PFSK-1 (cell line): ENCODE measurements around the gene KLF12.

Experiments used
- FOXP2 ChIP-seq: optimal IDR thresholded peaks from 2 replicates; pipeline ENCODE3; 2011; ENCODE audit warnings: borderline replicate concordance, control low read depth, inconsistent platforms; ENCODE audit not compliant: insufficient read depth; ENCODE audit errors: extremely low read length, extremely low read depth
- POLR2AphosphoS5 ChIP-seq: IDR thresholded peaks from 2 replicates; pipeline ENCODE4 v1.6.1; 2012; ENCODE audit warnings: low read depth, mild to moderate bottlenecking, control low read depth, low read length, moderate library complexity
- REST ChIP-seq, 2 experiments: IDR thresholded peaks; 2 replicates each; pipeline versions ENCODE4 v1.6.1 to v1.8.0; 2011 to 2012; ENCODE audit warnings: low read depth in 2 of 2, low read length in 2 of 2, control low read depth in 1 of 2, inconsistent platforms in 1 of 2, mild to moderate bottlenecking in 1 of 2, moderate library complexity in 1 of 2; ENCODE audit not compliant: insufficient read depth in 1 of 2
- SIN3A ChIP-seq: IDR thresholded peaks from 2 replicates; pipeline ENCODE4 v1.6.1; 2012; ENCODE audit warnings: mild to moderate bottlenecking, low read length, moderate library complexity, borderline replicate concordance; ENCODE audit not compliant: insufficient read depth
- TAF1 ChIP-seq: IDR thresholded peaks from 2 replicates; pipeline ENCODE4 v1.6.1; 2012; ENCODE audit warnings: low read length, control low read depth, borderline replicate concordance; ENCODE audit not compliant: insufficient read depth

The KLF12 gene

GRCh38 chr13:74131227-74131626 is 3.0 kb downstream of the KLF12 start:
- TF ChIP-seq TAF1: no peak
- no peak for TF ChIP-seq POLR2AphosphoS5
- TF ChIP-seq FOXP2: no peak
- no peak for TF ChIP-seq SIN3A
- TF ChIP-seq REST (IDR thresholded peaks at IDR 0.05; ENCODE audit: insufficient read depth in 1 of 2, low read depth in 2 of 2, low read length in 2 of 2): no peak

- TF ChIP-seq POLR2AphosphoS5: no peak
- no peak for TF ChIP-seq REST (IDR thresholded peaks at IDR 0.05; ENCODE audit: insufficient read depth in 1 of 2, low read depth in 2 of 2, low read length in 2 of 2)
- no peak for TF ChIP-seq TAF1
- TF ChIP-seq SIN3A: no peak
- TF ChIP-seq FOXP2: no peak
These were observed 4.6 kb downstream of the KLF12 start for GRCh38 chr13:74129500-74130191.

GRCh38 chr13:74128156-74128767 is 5.9 kb downstream of the KLF12 start:
- no peak for TF ChIP-seq TAF1

- TF ChIP-seq SIN3A (no peak), FOXP2 (no peak)
These were observed 15.9 kb downstream of the KLF12 start for GRCh38 chr13:74118328-74118727.

GRCh38 chr13:74117207-74117705 is 16.9 kb downstream of the KLF12 start:
- no peak for TF ChIP-seq TAF1

GRCh38 chr13:74115133-74115532 is 19.1 kb downstream of the KLF12 start:
- TF ChIP-seq SIN3A: no peak
- no peak for TF ChIP-seq TAF1
- no peak for TF ChIP-seq FOXP2
- no peak for TF ChIP-seq REST (IDR thresholded peaks at IDR 0.05; ENCODE audit: insufficient read depth in 1 of 2, low read depth in 2 of 2, low read length in 2 of 2)
- TF ChIP-seq POLR2AphosphoS5: no peak

GRCh38 chr13:74114641-74115040 is 19.6 kb downstream of the KLF12 start:
- no peak for TF ChIP-seq SIN3A
- no peak for TF ChIP-seq REST (IDR thresholded peaks at IDR 0.05; ENCODE audit: insufficient read depth in 1 of 2, low read depth in 2 of 2, low read length in 2 of 2)
- no peak for TF ChIP-seq POLR2AphosphoS5
- TF ChIP-seq FOXP2: no peak
- TF ChIP-seq TAF1: no peak
